ENCODE data around the gene CFAP20.

CFAP20 gene

GRCh38 chr16:58148099-58148498 is 18.9 kb upstream of the CFAP20 start:
- no peak for DNase-seq (ENCODE audit: extremely low read depth, low read depth)
- TF ChIP-seq, protein P1, sequence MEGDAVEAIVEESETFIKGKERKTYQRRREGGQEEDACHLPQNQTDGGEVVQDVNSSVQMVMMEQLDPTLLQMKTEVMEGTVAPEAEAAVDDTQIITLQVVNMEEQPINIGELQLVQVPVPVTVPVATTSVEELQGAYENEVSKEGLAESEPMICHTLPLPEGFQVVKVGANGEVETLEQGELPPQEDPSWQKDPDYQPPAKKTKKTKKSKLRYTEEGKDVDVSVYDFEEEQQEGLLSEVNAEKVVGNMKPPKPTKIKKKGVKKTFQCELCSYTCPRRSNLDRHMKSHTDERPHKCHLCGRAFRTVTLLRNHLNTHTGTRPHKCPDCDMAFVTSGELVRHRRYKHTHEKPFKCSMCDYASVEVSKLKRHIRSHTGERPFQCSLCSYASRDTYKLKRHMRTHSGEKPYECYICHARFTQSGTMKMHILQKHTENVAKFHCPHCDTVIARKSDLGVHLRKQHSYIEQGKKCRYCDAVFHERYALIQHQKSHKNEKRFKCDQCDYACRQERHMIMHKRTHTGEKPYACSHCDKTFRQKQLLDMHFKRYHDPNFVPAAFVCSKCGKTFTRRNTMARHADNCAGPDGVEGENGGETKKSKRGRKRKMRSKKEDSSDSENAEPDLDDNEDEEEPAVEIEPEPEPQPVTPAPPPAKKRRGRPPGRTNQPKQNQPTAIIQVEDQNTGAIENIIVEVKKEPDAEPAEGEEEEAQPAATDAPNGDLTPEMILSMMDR (IDR thresholded peaks at IDR 0.05; ENCODE audit: low read depth, low read length, missing control alignments), result no peak
- no peak overlapping the region for H3K4me3 ChIP-seq (replicated peaks; ENCODE audit: low read depth, low read length)

DNA sequence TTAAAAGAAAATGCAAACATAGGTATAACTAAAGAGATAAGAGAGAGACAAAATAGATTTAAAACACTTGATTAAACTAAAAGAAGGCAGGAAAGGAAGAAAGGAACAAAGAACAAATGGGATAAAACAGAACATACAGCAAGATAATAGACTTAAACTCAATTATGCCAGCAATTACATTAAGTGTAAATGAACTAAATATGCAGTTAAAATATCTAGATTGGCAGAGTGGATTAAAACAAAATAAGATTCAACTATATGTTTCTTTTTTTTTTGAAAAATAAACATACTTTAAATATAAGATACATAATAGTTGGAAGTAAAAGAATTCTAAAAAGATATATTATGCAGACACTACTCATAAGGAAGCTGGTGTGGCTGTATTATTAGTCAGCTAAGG is 9.7 kb upstream of the CFAP20 start:
- H3K4me3 ChIP-seq (replicated peaks; ENCODE audit: low read depth, low read length), result no peak overlapping the region
- TF ChIP-seq, protein P1 (IDR thresholded peaks at IDR 0.05; ENCODE audit: low read depth, low read length, missing control alignments), result no peak
- DNase-seq (ENCODE audit: extremely low read depth, low read depth), result no peak

- no peak overlapping the region for H3K4me3 ChIP-seq (replicated peaks; ENCODE audit: low read depth, low read length)
- DNase-seq (ENCODE audit: extremely low read depth, low read depth), result no peak
- TF ChIP-seq, protein P1 (IDR thresholded peaks at IDR 0.05; ENCODE audit: low read depth, low read length, missing control alignments), result no peak
Observed at GRCh38 chr16:58137581-58137980, 8.4 kb upstream of the CFAP20 start.

- DNase-seq (ENCODE audit: extremely low read depth, low read depth), result no peak
- TF ChIP-seq, protein P1 (IDR thresholded peaks at IDR 0.05; ENCODE audit: low read depth, low read length, missing control alignments), result no peak
- H3K4me3 ChIP-seq (replicated peaks; ENCODE audit: low read depth, low read length), result peak overlapping the region; percentile 88
Observed at GRCh38 chr16:58128711-58129096, 477 bp downstream of the CFAP20 start.

DNA sequence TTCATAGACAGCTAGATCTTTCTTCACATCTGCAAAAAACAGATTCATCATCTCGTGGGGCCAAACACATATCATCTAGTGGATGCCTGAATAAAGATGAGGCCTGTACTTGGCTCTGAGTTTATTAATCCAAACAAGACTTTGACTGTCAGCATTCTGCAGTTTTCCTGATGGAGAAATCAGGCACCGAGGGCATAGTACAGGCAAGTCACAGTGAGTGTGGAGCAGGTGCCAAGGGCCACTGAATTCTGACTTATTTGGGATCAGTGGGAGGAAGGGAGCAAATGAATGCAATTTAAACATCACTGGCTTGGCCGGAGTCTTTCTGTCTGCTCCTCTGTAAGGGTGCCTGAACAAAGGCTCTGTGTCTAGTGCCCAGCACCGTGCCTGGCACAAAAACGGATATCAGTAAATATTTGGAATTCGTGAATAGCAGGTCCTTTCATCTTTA is 975 bp downstream of the CFAP20 start:
- no peak for DNase-seq (ENCODE audit: extremely low read depth, low read depth)
- peak overlapping the region; percentile 88 for H3K4me3 ChIP-seq (replicated peaks; ENCODE audit: low read depth, low read length)
- TF ChIP-seq, protein P1 (IDR thresholded peaks at IDR 0.05; ENCODE audit: low read depth, low read length, missing control alignments), result no peak

GRCh38 chr16:58127634-58128033 is 1.5 kb downstream of the CFAP20 start:
- no peak for DNase-seq (ENCODE audit: extremely low read depth, low read depth)
- peak overlapping the region; percentile 88 for H3K4me3 ChIP-seq (replicated peaks; ENCODE audit: low read depth, low read length)
- TF ChIP-seq, protein P1 (IDR thresholded peaks at IDR 0.05; ENCODE audit: low read depth, low read length, missing control alignments), result peak; percentile 13

DNA sequence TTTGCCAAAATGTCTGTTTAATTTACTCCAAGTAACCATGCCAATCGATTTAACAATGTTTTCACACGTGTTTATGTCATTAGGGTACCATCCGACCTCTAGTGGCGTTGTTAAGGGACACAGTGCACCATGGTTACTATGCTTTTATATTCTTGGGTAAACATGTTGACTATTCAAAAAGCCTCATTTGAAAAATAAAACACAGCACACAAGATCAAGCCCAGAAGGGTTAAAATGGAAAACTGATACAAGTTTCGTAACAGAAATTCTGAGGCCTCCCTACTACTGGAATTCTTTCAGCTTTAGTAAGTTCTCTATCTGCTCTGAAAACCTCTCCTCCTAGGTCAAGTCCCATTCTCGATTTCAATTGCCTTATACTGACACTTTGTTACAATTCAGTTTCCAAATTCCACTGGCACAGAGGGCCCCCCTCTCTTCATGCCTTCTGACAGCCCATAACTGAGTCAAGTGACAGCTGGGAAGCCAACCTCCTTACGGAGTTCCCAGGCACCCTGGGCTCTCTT is 2.1 kb downstream of the CFAP20 start:
- DNase-seq (ENCODE audit: extremely low read depth, low read depth), result peak; percentile 54
- peak overlapping the region; percentile 88 for H3K4me3 ChIP-seq (replicated peaks; ENCODE audit: low read depth, low read length)
- TF ChIP-seq, protein P1 (IDR thresholded peaks at IDR 0.05; ENCODE audit: low read depth, low read length, missing control alignments), result peak; percentile 21

All from HFF-Myc (cell line).